OCI-LY7 (cell line): ENCODE data around the gene GRPR. TPM values are rescaled to one million over a fixed set of nuclear protein-coding genes. Genes with fewer than 3 reads are reported as not detected.

ENCODE experiments used
- BruUV-seq: library from RNA; stranded (reverse); fragments of 400-500 nt; replicated peaks from 2 replicates; lab custom pipeline; 2021; lab: Mats Ljungman, UMichigan
- CTCF ChIA-PET: fragments of 300-600 bp; sonication (Branson Sonifier 250); formaldehyde crosslinking; loops from one replicate; lab custom pipeline; 2022; ENCODE audit warnings: antibody characterized with exemption; ENCODE audit not compliant: unreplicated experiment; lab: Charles Lee
- POLR2A ChIA-PET: fragments of 300-600 bp; sonication (Branson Sonifier 250); formaldehyde crosslinking; loops from one replicate; lab custom pipeline; 2022; ENCODE audit warnings: antibody characterized with exemption; lab: Charles Lee
- DNase-seq: peaks from one replicate; pipeline ENCODE4 v3.0.0-alpha.2; 2015; ENCODE audit warnings: low spot score
- H2AFZ ChIP-seq: fragments of 200-600 bp; sonication (generic), shearing (Covaris generic); 2 replicates; pipeline ENCODE4 v1.6.1; 2014; ENCODE audit warnings: mild to moderate bottlenecking, antibody characterized with exemption, low read length, moderate library complexity
- H3K27ac ChIP-seq: fragments of 200-600 bp; sonication (generic); 2 replicates; pipeline ENCODE4 v1.5.1; 2014; ENCODE audit warnings: mixed run types, low read depth, mild to moderate bottlenecking, moderate library complexity, low read length, inconsistent platforms; ENCODE audit not compliant: poor library complexity, severe bottlenecking
- H3K36me3 ChIP-seq: fragments of 200-600 bp; sonication (generic); 2 replicates; pipeline ENCODE4 v1.6.1; 2014; ENCODE audit warnings: mild to moderate bottlenecking, antibody characterized with exemption, low read length, moderate library complexity, mixed read lengths; ENCODE audit not compliant: insufficient read depth
- H3K4me1 ChIP-seq: fragments of 200-600 bp; sonication (generic); 2 replicates; pipeline ENCODE4 v1.5.1; 2014; ENCODE audit warnings: mild to moderate bottlenecking, low read length; ENCODE audit not compliant: insufficient read depth, poor library complexity, severe bottlenecking
- H3K4me2 ChIP-seq: fragments of 200-600 bp; sonication (generic); 2 replicates; pipeline ENCODE4 v1.6.1; 2014; ENCODE audit warnings: mild to moderate bottlenecking, low read length
- H3K4me3 ChIP-seq: fragments of 200-600 bp; sonication (generic); 2 replicates; pipeline ENCODE4 v1.5.1; 2014; ENCODE audit warnings: mild to moderate bottlenecking, low read depth, low read length; ENCODE audit not compliant: poor library complexity, severe bottlenecking
- H3K79me2 ChIP-seq: fragments of 200-600 bp; sonication (generic); 2 replicates; pipeline ENCODE4 v1.6.1; 2016; ENCODE audit warnings: low read depth, mild to moderate bottlenecking, low read length, moderate library complexity, mixed read lengths; ENCODE audit not compliant: insufficient read depth
- H3K9me2 ChIP-seq: fragments of 200-600 bp; sonication (generic); 2 replicates; pipeline ENCODE4 v1.6.1; 2016; ENCODE audit warnings: mild to moderate bottlenecking, low read length, mixed read lengths; ENCODE audit not compliant: insufficient read depth
- H3K9me3 ChIP-seq: fragments of 200-600 bp; sonication (generic); 2 replicates; pipeline ENCODE4 v1.6.1; 2014; ENCODE audit warnings: mild to moderate bottlenecking, mixed run types, low read length, mixed read lengths
- H4K20me1 ChIP-seq: fragments of 200-600 bp; sonication (generic); 2 replicates; pipeline ENCODE4 v1.6.1; 2014; ENCODE audit warnings: mild to moderate bottlenecking, antibody characterized with exemption, low read length, moderate library complexity, mixed read lengths; ENCODE audit not compliant: insufficient read depth
- CTCF ChIP-seq: fragments of 200-600 bp; sonication (generic); conservative IDR thresholded peaks from 2 replicates; pipeline ENCODE4 v1.5.1; 2014; ENCODE audit warnings: mild to moderate bottlenecking, antibody characterized with exemption, low read length, moderate library complexity, mixed read lengths
- EZH2phosphoT487 ChIP-seq: fragments of 200-600 bp; sonication (generic); IDR thresholded peaks from 2 replicates; pipeline ENCODE4 v1.6.1; 2018; ENCODE audit warnings: low read depth, borderline replicate concordance, mild to moderate bottlenecking, mixed run types, antibody characterized with exemption, low read length, moderate library complexity, mixed read lengths
- intact Hi-C: fragments of 100-400 bp; cut with micrococcal nuclease; formaldehyde crosslinking; loops from one replicate; pipeline ENCODE4 v1.10.0; 2022; ENCODE audit not compliant: unreplicated experiment
- total RNA-seq, 2 experiments: library from RNA; depleted of rRNA in 1 of 2; stranded (reverse); fragments of >200 nt in 1 of 2; shearing (Covaris generic) in 1 of 2; gene quantifications; 2 replicates each; pipeline ENCODE4 v1.2.3, GENCODE V29; 2014 to 2022

GRPR gene
- total RNA-seq, 2 experiments from 2014 or later = 0.47 TPM; not detected in 1

GRCh38 chrX:16120431-16120830 is 2.9 kb upstream of the GRPR start:
- Histone ChIP-seq H2AFZ (no peak overlapping the region; the same call in 1 of the 2 replicates), H3K36me3 (peaks cover 4% of the 10 kb centered on the region; the same call in 1 of the 2 replicates), H3K4me2 (peak overlapping the region; percentile 78), H4K20me1 (no peaks in the 10 kb centered on the region), H3K9me3 (peaks cover 20% of the 10 kb centered on the region), H3K79me2 (no peaks in the 10 kb centered on the region), H3K4me3 (peak overlapping the region; percentile 39), H3K27ac (peak overlapping the region; percentile 94), H3K9me2 (no peaks in the 10 kb centered on the region), H3K4me1 (peaks cover 74% of the 10 kb centered on the region)
- ChIA-PET POLR2A (interaction anchor here (0.6 to 0.7 kb wide), 3 partner anchors 13 to 590 kb away, joined by 3 to 4 read pairs (median 4); no protein-coding TSS in a partner anchor), CTCF (no interaction called here)
- TF ChIP-seq EZH2phosphoT487 (no peak), CTCF (no peak)
- intact Hi-C loops = loop anchor here (5.0 kb wide), 2 partner anchors 188 to 268 kb away; partner anchors contain the start of gene AP1S2
- peak; percentile 27 for DNase-seq
- BruUV-seq = no TSS peak

- H4K20me1 ChIP-seq = no peaks in the 10 kb centered on the region
- CTCF ChIA-PET = no interaction called here
- no peaks in the 10 kb centered on the region for H3K79me2 ChIP-seq
- intact Hi-C loops = loop anchor here (5.0 kb wide), 2 partner anchors 192 to 272 kb away; partner anchors contain the start of gene AP1S2
- H3K4me3 ChIP-seq = no peak overlapping the region
- no peak for TF ChIP-seq EZH2phosphoT487
- no peak for TF ChIP-seq CTCF
- POLR2A ChIA-PET = no interaction called here
- DNase-seq = no peak
- peak overlapping the region; percentile 87; the same call in 1 of the 2 replicates for H2AFZ ChIP-seq
- no peaks in the 10 kb centered on the region for H3K9me2 ChIP-seq
- peaks cover 74% of the 10 kb centered on the region for H3K4me1 ChIP-seq
- no peak overlapping the region for H3K4me2 ChIP-seq
- peaks cover under 1% of the 10 kb centered on the region; the same call in 1 of the 2 replicates for H3K9me3 ChIP-seq
- H3K36me3 ChIP-seq = no peaks in the 10 kb centered on the region
- BruUV-seq = no TSS peak
- no peak overlapping the region for H3K27ac ChIP-seq
Measured at GRCh38 chrX:16124201-16124600, 836 bp downstream of the GRPR start.

- intact Hi-C loops = no loop called here
- Histone ChIP-seq H3K4me1 (peaks cover 59% of the 10 kb centered on the region), H2AFZ (peak overlapping the region; percentile 87; the same call in 1 of the 2 replicates), H4K20me1 (no peaks in the 10 kb centered on the region), H3K9me2 (no peaks in the 10 kb centered on the region), H3K4me3 (peak overlapping the region; percentile 38), H3K9me3 (no peaks in the 10 kb centered on the region), H3K4me2 (peak overlapping the region; percentile 41), H3K79me2 (no peaks in the 10 kb centered on the region), H3K27ac (peak overlapping the region; percentile 8), H3K36me3 (no peaks in the 10 kb centered on the region)
- DNase-seq = no peak
- no TSS peak for BruUV-seq
- ChIA-PET POLR2A (interaction anchor here (0.7 kb wide), 1 partner anchor 24 kb away, joined by 3 read pairs; no protein-coding TSS in a partner anchor), CTCF (no interaction called here)
- TF ChIP-seq CTCF (no peak), EZH2phosphoT487 (no peak)
Measured at GRCh38 chrX:16125520-16126149, 2.3 kb downstream of the GRPR start.
